OCI-M2 (cell line): ENCODE results near the gene AQP6.

Source experiments
- DNase-seq: peaks from one replicate; lab custom pipeline; 2025; ENCODE audit not compliant: unreplicated experiment; lab: John Stamatoyannopoulos, UW

AQP6 gene

GRCh38 chr12:49942921-49943624 is 29.7 kb upstream of the AQP6 start:
- DNase-seq, result no peak

GRCh38 chr12:49943625-49943960 is 29.2 kb upstream of the AQP6 start:
- DNase-seq, result no peak

GRCh38 chr12:49944046-49944445 is 28.7 kb upstream of the AQP6 start:
- DNase-seq, result no peak

- DNase-seq, result no peak
Observed at GRCh38 chr12:49944718-49945117, 28.0 kb upstream of the AQP6 start.

GRCh38 chr12:49945394-49946080 is 27.2 kb upstream of the AQP6 start:
- DNase-seq, result no peak

GRCh38 chr12:49946086-49946485 is 26.7 kb upstream of the AQP6 start:
- no peak for DNase-seq

- DNase-seq, result no peak
Observed at GRCh38 chr12:49946497-49946896, 26.2 kb upstream of the AQP6 start.

GRCh38 chr12:49947593-49948226 is 25.0 kb upstream of the AQP6 start:
- DNase-seq, result no peak

GRCh38 chr12:49948866-49949845 is 23.6 kb upstream of the AQP6 start:
- DNase-seq, result no peak

GRCh38 chr12:49949866-49950265 is 22.9 kb upstream of the AQP6 start:
- no peak for DNase-seq

- DNase-seq, result no peak
Observed at GRCh38 chr12:49950273-49951251, 22.2 kb upstream of the AQP6 start, which contains the start of gene AQP2. AQP2 (plus strand) TSS chr12:49950737; CDS start chr12:49950831, 94 bp downstream.

- DNase-seq, result no peak
Observed at GRCh38 chr12:49951411-49952240, 21.1 kb upstream of the AQP6 start.

- DNase-seq, result no peak
Observed at GRCh38 chr12:49952391-49953055, 20.2 kb upstream of the AQP6 start.

GRCh38 chr12:49953151-49953550 is 19.6 kb upstream of the AQP6 start:
- DNase-seq, result no peak

- no peak for DNase-seq
Observed at GRCh38 chr12:49953961-49954846, 18.5 kb upstream of the AQP6 start.

- no peak for DNase-seq
Observed at GRCh38 chr12:49954863-49955830, 17.6 kb upstream of the AQP6 start.
